GM12801 (cell line): ENCODE measurements around the gene NSMCE1.

Experiments used
- TF ChIP-seq, protein P1 (sequence below): IDR thresholded peaks from one replicate; pipeline ENCODE4 v1.5.1; 2011; ENCODE audit warnings: control low read depth; ENCODE audit not compliant: insufficient read length; ENCODE audit errors: extremely low read depth

The NSMCE1 gene

DNA sequence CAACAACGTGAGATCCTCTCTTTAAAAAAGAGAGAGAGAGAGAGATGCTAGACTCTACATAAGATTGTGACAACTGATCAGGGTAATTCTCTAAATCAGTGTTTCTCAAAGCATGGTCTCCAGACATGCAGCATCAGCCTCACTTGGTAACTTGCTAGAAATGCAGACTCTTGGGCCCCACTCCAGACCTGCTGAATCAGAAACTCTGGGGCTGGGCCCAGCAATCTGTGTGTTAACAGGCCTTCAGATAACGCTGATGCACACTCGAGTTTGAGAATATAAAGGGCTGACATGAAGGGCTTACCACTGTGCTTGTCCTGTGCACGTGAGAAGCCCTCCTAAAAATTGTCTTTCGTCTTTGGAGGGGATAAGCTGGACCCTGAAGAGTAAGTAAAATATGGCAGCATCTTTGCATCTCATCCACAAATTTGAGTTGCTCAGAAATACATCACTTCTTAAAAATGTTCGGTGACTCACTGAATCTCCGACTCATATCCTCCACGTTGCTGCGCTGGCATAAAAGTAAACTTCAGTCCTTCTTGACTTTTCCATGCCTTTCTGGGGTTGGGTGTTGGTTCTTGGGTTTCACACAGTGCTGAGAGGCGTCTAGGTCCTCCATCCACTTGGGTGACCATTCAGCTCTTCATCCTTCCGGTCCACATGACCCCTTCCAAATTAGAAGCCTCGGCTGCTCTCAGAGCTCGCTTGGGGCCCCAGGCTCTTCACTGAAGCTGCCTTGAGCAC is 91.4 kb downstream of the NSMCE1 start:
- TF ChIP-seq, protein P1, sequence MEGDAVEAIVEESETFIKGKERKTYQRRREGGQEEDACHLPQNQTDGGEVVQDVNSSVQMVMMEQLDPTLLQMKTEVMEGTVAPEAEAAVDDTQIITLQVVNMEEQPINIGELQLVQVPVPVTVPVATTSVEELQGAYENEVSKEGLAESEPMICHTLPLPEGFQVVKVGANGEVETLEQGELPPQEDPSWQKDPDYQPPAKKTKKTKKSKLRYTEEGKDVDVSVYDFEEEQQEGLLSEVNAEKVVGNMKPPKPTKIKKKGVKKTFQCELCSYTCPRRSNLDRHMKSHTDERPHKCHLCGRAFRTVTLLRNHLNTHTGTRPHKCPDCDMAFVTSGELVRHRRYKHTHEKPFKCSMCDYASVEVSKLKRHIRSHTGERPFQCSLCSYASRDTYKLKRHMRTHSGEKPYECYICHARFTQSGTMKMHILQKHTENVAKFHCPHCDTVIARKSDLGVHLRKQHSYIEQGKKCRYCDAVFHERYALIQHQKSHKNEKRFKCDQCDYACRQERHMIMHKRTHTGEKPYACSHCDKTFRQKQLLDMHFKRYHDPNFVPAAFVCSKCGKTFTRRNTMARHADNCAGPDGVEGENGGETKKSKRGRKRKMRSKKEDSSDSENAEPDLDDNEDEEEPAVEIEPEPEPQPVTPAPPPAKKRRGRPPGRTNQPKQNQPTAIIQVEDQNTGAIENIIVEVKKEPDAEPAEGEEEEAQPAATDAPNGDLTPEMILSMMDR, result no peak

DNA sequence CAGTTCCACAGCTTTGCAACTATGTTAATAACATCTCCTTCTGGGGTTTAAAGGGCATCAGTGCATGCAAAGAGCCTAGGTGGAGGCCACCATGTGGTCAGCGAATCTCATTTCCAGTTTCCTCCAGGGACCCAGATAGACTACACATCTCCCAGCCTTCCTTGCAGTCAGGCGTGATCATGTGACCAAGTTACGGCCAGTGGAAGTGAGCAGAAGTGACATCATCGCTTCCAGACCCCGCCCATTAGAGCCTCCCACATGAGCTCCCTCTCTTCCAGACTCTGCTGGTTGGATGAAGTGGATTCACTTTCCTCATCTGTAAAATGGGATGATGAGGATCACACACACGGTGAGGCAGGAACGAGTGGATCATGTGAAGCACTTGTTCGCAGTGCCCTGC is 92.7 kb downstream of the NSMCE1 start:
- TF ChIP-seq, protein P1, result no peak
